Measurements from ENCODE around the gene ADAMTSL1.

The ADAMTSL1 gene

DNA sequence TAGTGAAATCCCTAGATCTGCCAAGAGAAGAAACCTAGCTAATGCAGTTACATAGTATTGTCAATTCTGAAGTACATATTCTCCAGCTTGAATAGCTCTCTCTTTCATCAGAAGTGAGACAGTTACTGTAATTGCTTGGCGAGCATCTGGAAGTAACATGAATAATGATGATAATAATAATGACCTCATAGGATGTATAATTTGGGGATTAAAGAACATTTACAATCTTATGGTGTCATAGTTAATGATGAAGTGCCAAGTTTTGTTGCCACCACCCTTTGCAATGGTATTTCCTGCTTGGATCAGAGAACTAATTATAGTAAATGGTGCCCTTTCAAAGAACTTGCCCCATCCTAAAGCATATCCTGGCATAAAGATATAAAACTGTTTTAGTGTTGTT is 201.4 kb downstream of the ADAMTSL1 start:
- no peak for TF ChIP-seq CTCF (conservative IDR thresholded peaks at IDR 0.05; ENCODE audit: low read length)
- no peak overlapping the region for H3K4me3 ChIP-seq (ENCODE audit: low read length)
- peak; percentile 46 for DNase-seq (ENCODE audit: low read depth)

GRCh38 chr9:18675973-18676372 is 202.0 kb downstream of the ADAMTSL1 start:
- TF ChIP-seq CTCF (conservative IDR thresholded peaks at IDR 0.05; ENCODE audit: low read length): no peak
- no peak overlapping the region for H3K4me3 ChIP-seq (ENCODE audit: low read length)
- DNase-seq (ENCODE audit: low read depth): no peak

DNA sequence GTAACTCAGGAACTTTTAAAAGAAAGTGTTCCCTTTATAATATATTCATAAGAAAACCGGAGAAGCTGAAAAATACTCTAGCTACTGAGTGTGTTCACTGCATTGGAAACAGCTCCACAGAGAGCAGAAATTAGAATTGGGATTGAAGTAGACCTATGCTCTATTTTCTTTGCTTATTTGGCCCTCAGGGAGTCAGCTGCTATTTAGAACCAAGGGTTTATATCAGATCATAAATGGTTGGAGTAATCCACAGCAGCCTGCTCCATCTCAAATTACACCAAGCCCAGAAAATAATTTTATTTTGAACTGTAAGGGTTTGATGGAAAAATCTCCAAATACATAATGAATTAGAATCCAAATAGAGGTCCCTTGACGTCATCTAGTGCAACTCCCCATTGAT is 202.6 kb downstream of the ADAMTSL1 start:
- no peak overlapping the region for H3K4me3 ChIP-seq (ENCODE audit: low read length)
- TF ChIP-seq CTCF (conservative IDR thresholded peaks at IDR 0.05; ENCODE audit: low read length): no peak
- no peak for DNase-seq (ENCODE audit: low read depth)

GRCh38 chr9:18678821-18679590 is 205.1 kb downstream of the ADAMTSL1 start:
- no peak for TF ChIP-seq CTCF (conservative IDR thresholded peaks at IDR 0.05; ENCODE audit: low read length)
- DNase-seq (ENCODE audit: low read depth): no peak
- no peak overlapping the region for H3K4me3 ChIP-seq (ENCODE audit: low read length)

GRCh38 chr9:18682907-18683306 is 209.0 kb downstream of the ADAMTSL1 start:
- no peak for TF ChIP-seq CTCF (conservative IDR thresholded peaks at IDR 0.05; ENCODE audit: low read length)
- H3K4me3 ChIP-seq (ENCODE audit: low read length): no peak overlapping the region
- DNase-seq (ENCODE audit: low read depth): no peak

DNA sequence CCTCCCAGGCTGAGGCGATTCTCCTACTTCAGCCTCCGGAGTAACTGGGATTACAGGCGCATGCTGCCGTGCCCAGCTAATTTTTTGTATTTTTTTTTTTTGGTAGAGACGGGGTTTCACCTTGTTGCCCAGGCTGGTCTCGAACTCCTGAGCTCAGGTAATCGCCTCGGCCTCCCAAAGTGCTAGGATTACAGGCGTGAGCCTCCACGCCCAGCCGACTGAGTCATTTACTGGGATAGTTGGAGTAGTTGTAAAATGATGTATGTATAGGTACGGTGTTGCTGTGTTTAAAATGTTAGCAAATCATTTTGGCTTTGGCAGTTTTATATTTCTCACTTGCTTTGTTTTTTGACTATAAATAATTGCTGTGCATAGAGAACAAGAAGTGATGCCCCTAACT is 209.4 kb downstream of the ADAMTSL1 start:
- no peak for TF ChIP-seq CTCF (conservative IDR thresholded peaks at IDR 0.05; ENCODE audit: low read length)
- H3K4me3 ChIP-seq (ENCODE audit: low read length): no peak overlapping the region
- no peak for DNase-seq (ENCODE audit: low read depth)

DNA sequence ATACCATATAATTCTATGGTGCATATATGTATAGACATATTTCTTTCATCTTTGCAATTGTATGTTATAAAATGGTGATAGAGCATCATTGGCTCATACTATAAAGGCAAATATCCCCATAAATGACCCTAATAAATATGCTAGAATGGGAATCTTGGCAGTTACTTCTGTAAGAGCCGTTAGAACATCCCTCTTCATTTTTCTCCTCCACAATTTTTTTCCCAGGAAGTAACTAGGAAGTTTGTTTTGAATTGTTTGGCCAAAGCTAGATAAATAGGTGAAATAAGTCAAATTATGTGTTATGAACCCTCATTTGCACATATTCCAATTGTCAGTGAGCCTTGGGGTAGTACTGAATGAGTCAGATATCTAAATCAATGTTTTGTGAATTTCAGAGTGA is 209.9 kb downstream of the ADAMTSL1 start:
- no peak for DNase-seq (ENCODE audit: low read depth)
- TF ChIP-seq CTCF (conservative IDR thresholded peaks at IDR 0.05; ENCODE audit: low read length): no peak
- H3K4me3 ChIP-seq (ENCODE audit: low read length): no peak overlapping the region
